GM21529 (cell line): ENCODE data around the gene COL4A1.

ENCODE experiments used
- ATAC-seq: cut with Tn5 transposase; IDR thresholded peaks from one replicate; pipeline ENCODE4 v1.9.1; 2021; ENCODE audit not compliant: unreplicated experiment

Gene COL4A1

DNA sequence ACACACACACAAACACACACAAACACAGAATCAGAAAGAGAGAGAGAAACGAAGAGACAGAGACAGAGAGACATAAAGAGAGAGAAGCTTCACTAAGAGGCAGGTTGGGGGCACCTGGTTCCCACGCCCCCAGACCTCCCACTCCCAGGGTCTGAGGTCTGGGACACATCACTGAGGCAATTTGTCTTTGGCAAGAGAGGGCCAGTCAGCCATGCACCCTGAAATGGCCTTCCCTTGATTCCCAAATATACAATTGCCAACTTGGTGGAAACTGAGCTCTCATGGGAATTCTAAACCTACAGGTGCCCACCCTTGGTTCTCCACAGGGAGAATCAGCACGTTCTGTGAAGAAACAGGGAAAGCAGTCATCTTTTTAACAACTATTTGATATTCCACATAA lies 79.5 kb downstream of the COL4A1 start:
- no peak for ATAC-seq

DNA sequence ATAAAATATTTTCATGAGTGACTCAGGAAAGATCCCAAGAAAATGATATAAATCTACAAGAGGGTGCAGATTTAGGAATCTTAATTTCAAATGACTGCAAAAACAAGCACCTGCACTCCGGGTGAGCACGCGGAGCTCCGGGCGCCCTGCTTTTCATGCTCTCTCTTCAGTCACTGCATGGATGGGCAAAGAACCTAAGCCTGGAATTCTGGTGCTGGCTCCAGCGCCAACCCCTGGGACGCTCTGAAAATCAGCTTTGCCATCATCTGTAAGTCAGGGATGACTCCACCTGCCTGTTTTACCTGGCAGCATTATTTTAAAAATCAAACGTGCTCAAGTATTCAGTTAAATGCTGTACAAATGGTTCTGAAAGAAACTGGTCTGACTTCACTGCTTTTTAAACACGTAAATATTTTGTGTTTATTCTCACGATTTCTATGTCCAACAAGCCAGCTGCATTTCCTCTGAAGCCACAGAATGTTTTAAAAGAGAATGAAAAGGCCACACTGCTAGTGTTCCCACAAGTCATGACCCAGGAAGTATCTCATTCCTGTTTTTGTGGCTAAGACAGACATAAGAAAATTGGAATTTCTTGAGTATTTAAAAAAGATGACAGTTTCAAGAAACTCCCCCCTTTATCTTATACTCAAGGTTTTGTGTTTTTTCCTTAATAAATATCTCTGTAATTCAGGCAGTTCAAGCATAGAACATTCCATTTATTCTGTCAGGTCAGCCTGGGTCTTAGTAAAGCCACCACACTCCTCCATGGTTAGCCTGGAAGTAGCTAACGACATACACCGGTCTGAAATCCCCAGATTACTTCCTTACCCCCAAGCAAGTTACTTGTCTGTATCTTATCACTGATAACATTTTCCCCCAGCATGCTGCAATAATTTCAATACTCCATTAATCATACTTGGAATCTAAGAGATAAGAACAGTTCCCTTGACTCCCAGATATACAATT lies 81.1 kb downstream of the COL4A1 start:
- no peak for ATAC-seq

DNA sequence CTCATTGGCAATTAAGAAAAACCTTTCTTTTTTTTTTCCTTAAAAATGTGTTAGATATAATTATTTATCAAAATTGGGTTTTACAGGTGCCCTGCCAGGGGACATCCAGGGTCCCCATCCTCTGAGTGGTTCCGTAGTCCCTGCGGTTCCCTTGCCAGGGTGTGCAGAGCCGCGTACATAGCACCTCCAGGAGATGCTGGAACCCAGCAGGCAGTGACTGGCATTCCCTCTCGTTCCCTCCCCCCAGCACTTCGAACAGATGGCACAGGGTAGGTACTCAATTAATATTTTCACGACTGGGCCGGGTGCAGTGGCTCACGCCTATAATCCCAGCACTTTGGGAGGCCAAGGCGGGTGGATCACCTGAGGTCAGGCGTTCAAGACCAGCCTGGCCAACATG lies 82.0 kb downstream of the COL4A1 start:
- ATAC-seq = no peak

DNA sequence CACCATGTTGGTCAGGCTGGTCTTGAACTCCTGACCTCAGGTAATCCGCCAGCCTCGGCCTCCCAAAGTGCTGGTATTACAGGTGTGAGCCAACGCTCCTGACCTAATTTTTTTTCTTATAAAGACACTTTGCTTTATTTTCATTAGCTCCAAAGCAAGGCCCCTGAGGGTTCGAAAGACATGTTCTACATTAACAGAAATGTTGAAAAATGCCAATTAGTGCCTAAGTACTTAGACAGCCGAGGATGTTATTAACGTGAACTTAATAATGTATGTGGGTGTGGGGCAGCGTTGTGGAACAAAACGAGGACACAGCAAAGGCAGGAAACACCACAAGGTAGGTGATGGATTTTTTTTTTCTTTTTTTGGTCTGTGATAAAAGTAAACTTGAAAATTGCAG lies 82.4 kb downstream of the COL4A1 start:
- no peak for ATAC-seq

DNA sequence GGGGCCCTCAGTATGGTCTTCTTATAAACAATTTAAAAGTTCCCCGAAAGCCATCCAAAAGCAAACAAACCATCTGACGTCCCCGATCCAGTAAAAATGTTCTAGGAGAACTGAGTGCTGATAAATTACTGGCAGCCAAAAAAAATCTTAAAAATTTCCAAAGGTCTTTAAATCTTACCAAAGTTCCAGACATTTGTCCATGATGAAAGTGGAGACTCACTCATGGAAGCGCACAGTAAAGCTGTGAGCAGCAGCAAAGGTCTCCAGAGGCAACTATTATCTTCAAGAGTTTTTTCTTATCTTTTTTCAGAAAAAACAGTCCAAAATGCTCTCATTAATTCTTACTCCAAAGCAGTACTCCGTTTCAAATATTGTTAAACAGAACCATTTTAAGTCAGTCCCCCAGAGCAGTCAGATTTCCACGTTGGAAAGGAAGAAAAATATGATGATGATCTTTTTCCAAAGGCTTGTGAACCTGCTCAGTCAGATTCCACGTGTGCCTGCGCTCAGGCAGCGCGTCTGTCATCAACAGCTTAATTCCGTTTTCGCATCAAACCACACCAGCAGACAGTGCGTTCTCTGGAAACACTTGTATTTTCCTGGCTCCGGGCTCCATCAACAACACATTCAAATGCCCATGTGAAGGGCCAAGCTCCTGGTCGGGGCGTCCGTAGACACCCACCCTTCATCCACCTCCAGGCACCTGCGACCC lies 85.4 kb downstream of the COL4A1 start:
- ATAC-seq = no peak

DNA sequence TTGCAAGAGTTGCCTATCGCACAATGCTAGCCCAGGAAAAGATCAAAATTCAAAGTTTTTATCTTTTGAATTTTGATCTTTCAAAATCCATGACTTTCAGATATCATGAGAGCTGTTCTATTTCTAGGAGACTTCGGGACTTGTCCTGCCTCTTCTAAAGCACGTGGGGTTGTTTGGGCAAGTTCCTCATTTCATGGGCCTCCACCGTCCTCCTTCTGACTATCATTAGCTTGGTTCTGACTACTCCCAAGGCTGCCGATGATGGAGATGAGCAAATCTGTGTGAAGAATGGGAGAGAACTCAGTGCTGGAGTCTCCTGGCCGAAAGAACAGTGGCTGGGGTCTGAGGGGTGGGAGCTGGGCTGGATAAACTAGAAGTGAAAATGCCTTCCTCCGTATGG lies 86.5 kb downstream of the COL4A1 start:
- ATAC-seq = no peak

DNA sequence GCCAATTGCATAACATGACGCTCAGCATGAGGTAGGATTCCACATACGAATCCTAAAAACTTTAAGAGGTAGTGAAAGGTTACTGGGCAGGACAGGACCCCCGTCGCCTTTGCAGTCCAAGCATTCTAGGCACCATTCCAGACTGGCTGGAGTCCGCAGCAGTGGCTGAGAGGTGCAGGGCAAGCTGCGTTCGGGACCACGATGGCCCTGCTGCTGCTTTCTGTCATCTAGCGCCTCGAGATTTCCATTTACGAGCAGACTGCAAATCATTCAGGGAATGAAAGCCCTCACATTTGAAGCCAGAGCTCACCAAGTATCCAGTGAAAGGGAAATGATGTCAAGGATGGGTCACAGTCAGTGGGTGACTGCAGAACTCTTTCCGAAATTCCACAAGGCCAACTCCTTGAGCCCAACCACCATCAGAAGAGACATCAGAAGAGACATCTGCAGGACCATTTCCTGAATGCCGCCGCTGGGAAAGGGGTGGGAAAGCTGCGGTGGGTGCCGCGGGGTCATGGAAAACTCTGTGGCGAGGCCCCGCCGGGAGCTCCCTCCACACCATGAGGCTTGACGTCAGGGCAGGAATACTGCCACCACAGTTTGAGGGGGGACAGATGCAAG lies 88.3 kb downstream of the COL4A1 start:
- ATAC-seq = no peak

DNA sequence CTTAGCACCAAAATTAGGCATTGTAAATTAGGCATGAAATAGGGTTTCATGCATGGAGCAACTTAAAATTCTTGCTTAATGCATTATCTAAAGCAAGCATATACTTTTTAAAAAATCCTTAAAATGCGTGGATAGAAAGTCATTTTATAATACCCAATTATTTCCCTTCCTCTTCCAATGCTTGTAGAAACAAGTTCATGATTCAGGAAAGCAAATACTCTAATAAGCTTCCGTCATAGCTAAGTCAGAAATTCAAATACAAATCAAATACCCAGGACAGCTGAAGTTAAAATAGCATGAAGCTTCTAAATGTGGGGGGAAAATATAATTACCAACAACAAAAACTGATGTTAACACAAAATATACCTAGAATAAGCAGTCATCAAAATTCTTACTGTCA lies 89.1 kb downstream of the COL4A1 start:
- no peak for ATAC-seq

DNA sequence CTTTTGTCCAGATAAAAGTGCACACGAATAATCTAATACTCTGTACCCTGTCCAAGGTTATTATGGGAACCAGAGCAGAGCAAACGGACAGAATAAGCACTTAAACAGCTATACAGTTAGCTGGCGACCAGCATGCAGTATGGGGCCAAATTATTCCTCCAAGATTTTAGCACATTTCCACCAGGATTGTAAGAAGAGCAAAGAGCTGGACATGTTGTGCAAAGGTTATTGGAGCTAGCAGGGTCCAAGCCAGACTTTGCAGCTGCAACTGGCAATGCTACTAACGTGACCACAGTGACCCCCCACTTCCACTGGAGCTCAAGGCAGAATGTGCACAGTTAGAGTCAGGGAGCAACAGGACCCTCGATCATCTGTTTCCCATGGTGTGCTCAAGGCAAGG lies 89.9 kb downstream of the COL4A1 start:
- no peak for ATAC-seq

DNA sequence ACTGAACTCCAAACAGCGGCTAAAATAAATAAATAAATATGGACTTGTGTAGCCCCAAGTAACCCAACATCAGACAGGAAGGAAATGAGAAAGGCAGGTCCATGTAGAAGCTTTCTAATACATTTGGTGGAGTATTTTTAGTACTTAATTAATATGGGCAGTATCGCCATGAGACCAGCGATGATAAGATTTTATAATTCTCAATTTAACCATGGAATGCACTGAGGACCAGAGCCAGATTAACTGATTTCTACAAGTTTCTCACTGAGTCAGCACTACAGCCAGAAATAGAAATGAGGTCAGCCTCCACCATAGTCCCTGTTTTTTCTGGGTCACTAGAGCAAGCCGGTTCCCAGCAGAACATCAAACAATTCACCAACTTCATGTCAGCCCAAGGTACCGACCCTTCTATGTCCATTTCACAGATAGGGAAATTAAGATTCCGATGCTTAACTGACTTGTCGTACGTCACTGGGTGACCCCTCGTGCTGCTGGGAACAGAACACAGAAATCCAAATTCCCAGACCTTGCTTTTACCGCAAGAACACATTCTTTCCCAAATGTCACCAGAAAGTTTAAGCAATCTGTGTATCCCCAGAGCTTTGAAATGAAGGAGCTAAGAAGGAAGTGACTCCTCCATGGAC lies 90.4 kb downstream of the COL4A1 start:
- no peak for ATAC-seq

DNA sequence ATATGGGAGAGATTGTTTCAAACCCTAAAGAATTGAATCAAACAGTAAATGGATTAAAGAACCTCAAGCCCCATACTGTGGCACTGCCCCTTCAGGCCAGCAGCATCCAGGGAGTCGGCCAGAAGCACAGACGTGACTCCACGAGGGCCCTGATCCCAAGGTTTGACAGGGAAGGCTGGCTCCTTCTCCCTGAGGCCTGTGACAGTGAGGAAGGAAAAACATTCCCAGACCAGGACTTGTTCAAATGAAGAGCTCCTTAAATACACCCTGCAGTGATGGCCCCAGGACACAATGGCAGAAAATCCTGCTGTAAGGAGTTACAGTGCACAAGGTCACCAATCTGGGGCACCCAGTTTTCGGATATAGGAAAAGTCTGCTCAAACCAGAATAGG lies 91.0 kb downstream of the COL4A1 start:
- no peak for ATAC-seq

DNA sequence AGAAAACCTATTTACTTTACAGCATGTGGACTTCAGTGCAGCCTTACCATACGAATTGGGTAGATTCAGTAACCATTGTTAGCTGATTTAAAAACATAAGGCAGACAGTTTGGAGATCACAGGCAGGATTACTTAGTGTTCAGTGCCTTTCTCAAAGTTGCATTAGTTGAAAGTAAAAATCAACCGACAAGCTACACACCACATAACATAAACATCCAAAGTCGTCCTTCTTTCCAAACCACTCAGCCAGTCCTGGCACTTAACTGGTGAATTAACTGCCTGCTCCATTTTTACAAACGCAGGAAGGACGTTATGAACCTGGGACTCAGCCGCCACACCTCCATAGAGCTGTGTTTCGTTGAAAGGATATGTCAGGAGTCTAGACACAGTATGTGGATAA lies 91.4 kb downstream of the COL4A1 start:
- ATAC-seq = no peak

DNA sequence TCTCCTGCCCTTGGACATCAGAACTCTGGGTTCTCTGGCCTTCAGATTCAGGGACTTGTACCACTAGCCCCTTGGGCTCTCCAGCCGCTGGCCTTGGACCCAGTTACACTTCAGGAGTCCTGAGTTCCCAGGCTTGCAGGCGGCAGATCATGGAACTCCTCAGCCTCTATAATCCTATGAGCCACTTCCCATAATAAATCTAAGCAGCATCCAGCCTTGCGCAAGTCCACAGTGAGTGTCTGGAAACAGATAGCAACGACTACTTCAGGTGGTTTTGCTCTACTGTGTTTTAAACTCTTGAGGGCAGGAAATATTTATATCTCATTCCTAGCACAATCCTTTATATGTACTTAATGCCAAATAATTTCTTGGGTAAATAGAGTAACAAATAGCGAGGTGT lies 92.3 kb downstream of the COL4A1 start:
- ATAC-seq = no peak

DNA sequence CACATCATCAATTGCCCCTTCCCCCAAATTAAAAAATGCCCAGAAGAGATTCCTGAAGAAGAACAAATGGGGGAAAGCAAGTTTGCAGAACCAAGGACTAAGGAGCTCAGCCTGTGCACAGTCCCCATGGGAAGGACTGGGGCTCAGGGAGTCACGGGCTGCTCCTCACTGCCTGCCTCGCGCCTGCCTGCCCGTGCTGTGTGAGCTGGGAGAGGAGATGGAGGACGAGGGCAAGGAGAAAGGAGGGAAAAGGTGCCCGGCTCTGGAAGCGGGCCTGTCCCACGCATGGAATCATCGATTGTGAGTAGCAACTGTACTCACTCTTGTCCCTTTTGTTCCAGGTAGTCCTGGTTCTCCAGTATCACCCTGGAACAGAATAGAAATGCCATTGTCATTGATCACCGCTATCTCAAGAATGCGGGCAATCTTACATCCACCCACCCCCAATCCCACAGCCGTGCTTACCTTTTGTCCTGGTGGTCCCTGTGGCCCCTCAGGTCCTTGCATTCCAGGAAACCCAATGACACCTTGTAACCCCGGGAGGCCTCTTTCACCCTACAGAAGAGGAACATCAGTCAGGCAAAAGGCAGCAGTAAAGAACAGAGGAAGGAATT lies 93.4 kb downstream of the COL4A1 start:
- no peak for ATAC-seq

DNA sequence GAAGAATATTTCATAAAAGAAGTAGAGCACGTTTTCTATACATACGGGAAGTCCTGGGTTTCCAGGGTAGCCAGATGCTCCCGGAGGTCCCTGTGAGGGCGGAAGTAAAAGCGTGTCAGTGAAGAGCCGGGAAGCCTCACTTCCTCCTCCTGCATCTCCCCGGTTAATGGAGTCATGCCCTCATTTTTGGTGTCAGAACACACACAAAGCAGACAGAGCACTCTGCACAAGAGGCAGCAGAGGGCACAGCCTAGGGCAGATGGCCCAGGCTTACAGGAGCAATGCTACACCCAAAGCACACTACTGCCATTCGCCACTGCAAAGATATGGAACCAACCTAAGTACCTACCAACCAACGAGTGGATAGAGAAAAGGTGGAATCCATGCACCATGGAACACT lies 94.4 kb downstream of the COL4A1 start:
- ATAC-seq = no peak

DNA sequence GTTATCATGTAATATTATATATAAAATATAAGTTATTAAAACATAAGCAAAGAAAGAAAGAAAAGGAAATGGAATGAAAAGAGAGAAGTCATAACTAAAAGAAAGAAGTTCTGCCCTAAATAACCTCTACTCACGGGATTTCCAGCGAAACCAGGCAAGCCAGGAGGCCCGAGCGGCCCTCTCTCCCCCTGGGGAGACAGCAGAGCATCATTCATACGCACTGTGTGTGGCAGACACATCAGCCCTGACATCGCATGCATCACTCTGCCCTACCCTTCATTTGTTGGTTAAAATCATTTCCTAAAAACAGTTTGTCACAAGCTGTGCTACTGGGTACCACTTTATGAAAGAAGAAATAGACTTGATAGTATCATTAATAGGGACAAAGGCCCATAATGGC lies 95.2 kb downstream of the COL4A1 start:
- no peak for ATAC-seq

DNA sequence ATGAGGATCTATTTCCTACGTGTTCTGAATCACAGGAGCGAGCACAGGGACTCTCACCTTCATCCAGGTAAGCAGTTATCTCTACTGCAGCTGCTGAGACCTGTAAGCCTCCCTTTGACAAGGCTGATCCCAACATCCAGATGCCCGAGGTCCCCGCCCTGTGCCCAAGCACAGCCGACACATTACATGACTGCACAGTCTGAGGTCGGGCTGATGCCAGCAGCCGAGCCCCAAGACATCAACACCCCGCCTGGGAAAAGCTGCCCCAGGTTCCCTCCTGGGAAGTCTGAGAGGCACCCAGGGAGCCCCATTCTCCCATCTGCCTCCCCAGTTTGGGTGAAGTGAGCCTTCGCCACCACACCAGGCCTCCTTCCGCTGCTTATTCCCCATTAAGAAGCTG lies 95.9 kb downstream of the COL4A1 start:
- ATAC-seq = no peak

DNA sequence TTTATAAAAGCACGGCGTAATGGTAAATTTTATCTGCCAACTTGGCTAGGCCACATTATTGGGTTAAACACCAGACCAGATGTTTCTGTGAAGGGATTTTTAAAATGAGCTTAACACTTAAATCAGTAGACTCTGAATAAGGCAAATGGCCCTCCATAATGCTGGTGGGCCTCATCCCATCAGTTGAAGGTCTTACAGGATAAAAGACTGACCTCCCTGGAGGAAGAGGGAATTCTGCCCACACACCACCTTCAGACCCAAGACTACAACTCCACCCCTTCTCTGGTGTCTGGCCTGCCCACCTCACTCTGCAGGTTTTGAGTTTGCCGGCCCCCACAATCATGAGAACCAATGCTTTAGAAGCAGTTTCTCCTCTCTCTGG lies 96.4 kb downstream of the COL4A1 start:
- no peak for ATAC-seq

DNA sequence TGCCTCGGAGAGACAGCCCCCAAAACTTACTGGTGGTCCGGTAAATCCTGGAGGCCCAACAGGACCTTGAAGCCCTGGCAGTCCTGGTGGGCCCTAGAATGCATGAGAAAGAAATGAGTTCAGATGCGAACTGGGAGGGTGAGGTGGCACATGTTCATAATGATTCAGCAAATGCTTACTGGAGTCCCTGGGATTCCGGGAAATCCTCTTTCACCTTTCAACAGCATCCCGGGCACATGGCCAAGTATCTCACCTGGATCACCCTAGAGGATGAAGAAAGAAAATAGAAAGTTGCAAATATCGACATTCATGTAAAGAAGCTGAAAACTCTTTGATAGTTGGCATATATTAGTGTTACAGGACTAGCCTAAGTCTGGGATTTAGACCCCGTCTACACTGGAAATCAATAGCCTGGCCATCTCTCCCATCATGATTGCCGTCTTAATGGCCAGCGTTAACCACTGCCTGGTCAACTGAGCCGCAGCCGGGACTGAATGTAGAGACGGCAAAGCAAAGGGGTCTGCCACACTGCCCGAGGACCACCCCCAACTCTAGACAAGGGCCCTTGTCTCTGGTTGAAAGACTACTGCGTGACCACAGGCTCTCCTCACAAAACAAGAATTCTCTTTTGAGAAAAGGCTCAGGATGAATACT lies 96.9 kb downstream of the COL4A1 start:
- ATAC-seq = no peak

DNA sequence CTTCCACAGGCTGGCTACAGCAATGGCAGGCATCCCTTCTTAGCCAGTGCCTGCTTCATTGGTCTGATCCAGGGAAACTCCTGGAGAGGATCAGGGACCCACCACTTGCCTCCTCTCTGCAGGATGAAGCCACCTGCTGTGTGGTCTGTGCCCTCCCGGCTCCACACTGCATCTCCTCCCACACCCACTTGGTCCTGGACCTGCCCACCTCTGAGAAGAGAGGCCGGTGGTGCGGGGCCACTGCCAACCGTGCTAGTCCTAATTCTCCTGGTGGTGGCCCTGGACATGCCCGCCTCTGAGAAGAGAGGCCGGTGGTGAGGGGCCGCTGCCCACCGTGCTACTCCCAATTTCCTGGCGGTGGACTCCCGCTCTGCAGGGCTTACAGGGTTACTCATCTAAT lies 98.8 kb downstream of the COL4A1 start:
- ATAC-seq = no peak

DNA sequence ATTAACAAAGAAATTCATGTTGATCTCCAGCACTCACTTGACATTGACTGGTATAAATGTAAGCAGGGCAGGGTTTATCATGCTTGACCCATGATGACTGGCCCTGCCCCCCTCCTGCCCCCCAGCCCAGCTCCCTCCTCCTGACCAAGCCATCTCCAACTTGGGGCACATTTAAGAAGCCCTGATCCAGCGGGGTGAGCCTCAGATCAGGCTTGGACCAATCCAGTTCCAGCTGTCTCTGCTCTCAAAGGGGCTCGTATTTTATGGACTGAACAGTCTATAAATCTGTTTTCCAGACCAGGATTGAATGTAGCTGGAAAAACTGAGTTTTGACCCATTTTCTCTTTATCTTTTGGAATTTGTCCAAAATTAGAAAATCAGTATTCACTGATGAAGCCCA lies 100.0 kb downstream of the COL4A1 start:
- no peak for ATAC-seq
